ENCODE data around the gene MAP3K9. TPM values are rescaled to one million over a fixed set of nuclear protein-coding genes. Genes with fewer than 3 reads are reported as not detected.

MAP3K9 gene
- total RNA-seq, 1 experiment from 2014 or later, result 12.1 TPM

DNA sequence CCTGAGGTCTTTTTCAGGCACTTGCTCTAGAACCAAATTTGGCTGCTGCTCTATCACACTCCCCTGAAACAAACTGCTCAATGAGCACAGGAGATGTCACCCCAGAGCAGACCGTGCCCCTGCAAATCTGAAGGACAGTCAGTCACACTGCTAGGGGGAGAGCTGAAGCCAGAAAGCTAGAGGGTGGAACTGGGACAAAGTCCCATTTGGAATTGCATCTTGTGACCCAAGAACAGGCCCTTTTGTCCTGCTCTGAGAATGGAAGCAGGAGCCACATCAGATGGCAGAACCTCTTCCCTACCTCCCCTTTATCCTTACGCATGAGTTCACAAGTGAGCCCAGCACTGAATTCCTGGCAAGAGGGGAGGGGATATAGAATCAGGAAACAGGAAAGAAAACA, 64.7 kb downstream of the MAP3K9 start:
- TF ChIP-seq, protein P1, sequence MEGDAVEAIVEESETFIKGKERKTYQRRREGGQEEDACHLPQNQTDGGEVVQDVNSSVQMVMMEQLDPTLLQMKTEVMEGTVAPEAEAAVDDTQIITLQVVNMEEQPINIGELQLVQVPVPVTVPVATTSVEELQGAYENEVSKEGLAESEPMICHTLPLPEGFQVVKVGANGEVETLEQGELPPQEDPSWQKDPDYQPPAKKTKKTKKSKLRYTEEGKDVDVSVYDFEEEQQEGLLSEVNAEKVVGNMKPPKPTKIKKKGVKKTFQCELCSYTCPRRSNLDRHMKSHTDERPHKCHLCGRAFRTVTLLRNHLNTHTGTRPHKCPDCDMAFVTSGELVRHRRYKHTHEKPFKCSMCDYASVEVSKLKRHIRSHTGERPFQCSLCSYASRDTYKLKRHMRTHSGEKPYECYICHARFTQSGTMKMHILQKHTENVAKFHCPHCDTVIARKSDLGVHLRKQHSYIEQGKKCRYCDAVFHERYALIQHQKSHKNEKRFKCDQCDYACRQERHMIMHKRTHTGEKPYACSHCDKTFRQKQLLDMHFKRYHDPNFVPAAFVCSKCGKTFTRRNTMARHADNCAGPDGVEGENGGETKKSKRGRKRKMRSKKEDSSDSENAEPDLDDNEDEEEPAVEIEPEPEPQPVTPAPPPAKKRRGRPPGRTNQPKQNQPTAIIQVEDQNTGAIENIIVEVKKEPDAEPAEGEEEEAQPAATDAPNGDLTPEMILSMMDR (IDR thresholded peaks at IDR 0.05), result no peak
- no peak for TF ChIP-seq TCF7L2 (IDR thresholded peaks at IDR 0.05; ENCODE audit: low read depth, low read length)
- no peak for ATAC-seq
- in situ Hi-C loops (cut with HindIII; ENCODE audit: low pct_unique_long_range_greater_than_20kb, low sequenced_read_pairs), result no loop called here
- Histone ChIP-seq H3K27me3 (ENCODE audit: control insufficient read depth, insufficient read depth, low read length) (no peaks in the 10 kb centered on the region), H3K36me3 (ENCODE audit: control insufficient read depth, insufficient read depth, low read length) (peaks cover 9% of the 10 kb centered on the region; the same call in 1 of the 2 replicates), H3K4me1 (ENCODE audit: control insufficient read depth, insufficient read depth, low read length) (no peaks in the 10 kb centered on the region), H3K9me3 (ENCODE audit: control insufficient read depth, insufficient read depth, low read depth, low read length) (no peaks in the 10 kb centered on the region), H3K4me3 (ENCODE audit: low read depth in 2 of 2, low read length in 2 of 2) (no peak overlapping the region), H3K27ac (ENCODE audit: low read length) (no peak overlapping the region)
- POLR2A ChIA-PET, result no interaction called here
- intact Hi-C loops (cut with micrococcal nuclease; ENCODE audit: unreplicated experiment), result no loop called here
- no peak for DNase-seq (ENCODE audit: low read depth, low spot score)
- CTCF ChIA-PET, result no interaction called here
- no TSS peak for BruUV-seq (replicated peaks)

- CTCF ChIA-PET, result no interaction called here
- in situ Hi-C loops (cut with HindIII; ENCODE audit: low pct_unique_long_range_greater_than_20kb, low sequenced_read_pairs) (no loop called here), intact Hi-C loops (cut with micrococcal nuclease; ENCODE audit: unreplicated experiment) (no loop called here)
- DNase-seq (ENCODE audit: low read depth, low spot score) (no peak), ATAC-seq (no peak)
- peaks cover 4% of the 10 kb centered on the region; the same call in 1 of the 2 replicates for H3K36me3 ChIP-seq (ENCODE audit: control insufficient read depth, insufficient read depth, low read length)
- no TSS peak for BruUV-seq (replicated peaks)
- H3K4me1 ChIP-seq (ENCODE audit: control insufficient read depth, insufficient read depth, low read length), result no peaks in the 10 kb centered on the region
- no peaks in the 10 kb centered on the region for H3K9me3 ChIP-seq (ENCODE audit: control insufficient read depth, insufficient read depth, low read depth, low read length)
- H3K4me3 ChIP-seq (ENCODE audit: low read depth in 2 of 2, low read length in 2 of 2), result no peak overlapping the region
- TF ChIP-seq, protein P1 (IDR thresholded peaks at IDR 0.05), result no peak
- TF ChIP-seq SIN3A (IDR thresholded peaks at IDR 0.05; ENCODE audit: borderline replicate concordance, insufficient read depth, low read depth, low read length), result no peak
- no peak overlapping the region for H3K27ac ChIP-seq (ENCODE audit: low read length)
- POLR2A ChIA-PET, result interaction anchor here (0.6 kb wide), 1 partner anchor 91 kb away, joined by 4 read pairs; no protein-coding TSS in a partner anchor
- no peaks in the 10 kb centered on the region for H3K27me3 ChIP-seq (ENCODE audit: control insufficient read depth, insufficient read depth, low read length)
These were observed 67.0 kb downstream of the MAP3K9 start for GRCh38 chr14:70742316-70742715.

- CTCF ChIA-PET, result no interaction called here
- no TSS peak for BruUV-seq (replicated peaks)
- Histone ChIP-seq H3K4me1 (ENCODE audit: control insufficient read depth, insufficient read depth, low read length) (no peaks in the 10 kb centered on the region), H3K27me3 (ENCODE audit: control insufficient read depth, insufficient read depth, low read length) (no peaks in the 10 kb centered on the region), H3K9me3 (ENCODE audit: control insufficient read depth, insufficient read depth, low read depth, low read length) (no peaks in the 10 kb centered on the region), H3K36me3 (ENCODE audit: control insufficient read depth, insufficient read depth, low read length) (peaks cover 4% of the 10 kb centered on the region; the same call in 1 of the 2 replicates), H3K4me3 (ENCODE audit: low read depth in 2 of 2, low read length in 2 of 2) (no peak overlapping the region), H3K27ac (ENCODE audit: low read length) (no peak overlapping the region)
- in situ Hi-C loops (cut with HindIII; ENCODE audit: low pct_unique_long_range_greater_than_20kb, low sequenced_read_pairs) (no loop called here), intact Hi-C loops (cut with micrococcal nuclease; ENCODE audit: unreplicated experiment) (no loop called here)
- ATAC-seq (no peak), DNase-seq (ENCODE audit: low read depth, low spot score) (no peak)
- TF ChIP-seq REST (IDR thresholded peaks at IDR 0.05; ENCODE audit: insufficient read depth in 1 of 2, low read depth in 2 of 2, low read length in 1 of 2) (no peak), SIN3A (IDR thresholded peaks at IDR 0.05; ENCODE audit: borderline replicate concordance, insufficient read depth, low read depth, low read length) (no peak), TCF7L2 (IDR thresholded peaks at IDR 0.05; ENCODE audit: low read depth, low read length) (no peak), POLR2AphosphoS5 (IDR thresholded peaks at IDR 0.05; ENCODE audit: low read depth, low read length) (no peak)
- TF ChIP-seq, protein P1 (IDR thresholded peaks at IDR 0.05), result no peak
- POLR2A ChIA-PET, result interaction anchor here (0.6 kb wide), 1 partner anchor 90 kb away, joined by 4 read pairs; no protein-coding TSS in a partner anchor
These were observed 67.8 kb downstream of the MAP3K9 start for GRCh38 chr14:70741482-70741881.

Measured in Panc1 (cell line).